SK-N-SH treated with all-trans-retinoic acid at 6 μM for 48 hours (cell line): Measurements from ENCODE around the gene UBR3.

ENCODE experiments used
- ARNTL ChIP-seq: fragments of 450-650 bp; formaldehyde crosslinking; IDR thresholded peaks from 2 replicates; pipeline ENCODE4 v1.5.0; 2020; ENCODE audit warnings: low read depth, mild to moderate bottlenecking, moderate library complexity, borderline replicate concordance
- ESRRG ChIP-seq: fragments of 250-450 bp; sonication (Bioruptor Pico); IDR thresholded peaks from 2 replicates; pipeline ENCODE4 v1.6.1; 2021; ENCODE audit warnings: mild to moderate bottlenecking
- PPARA ChIP-seq: fragments of 250-450 bp; sonication (Bioruptor Pico); IDR thresholded peaks from 2 replicates; pipeline ENCODE4 v1.5.0; 2020; ENCODE audit warnings: mild to moderate bottlenecking, borderline replicate concordance
- RARB ChIP-seq: fragments of 250-450 bp; sonication (Bioruptor Pico); IDR thresholded peaks from 2 replicates; pipeline ENCODE4 v1.8.0; 2021; ENCODE audit warnings: mild to moderate bottlenecking, moderate library complexity
- TCF4 ChIP-seq: fragments of 250-450 bp; sonication (Bioruptor Pico); IDR thresholded peaks from 2 replicates; pipeline ENCODE4 v1.8.0; 2021; ENCODE audit warnings: mild to moderate bottlenecking, moderate library complexity, borderline replicate concordance
- ZFP30 ChIP-seq: fragments of 450-650 bp; formaldehyde crosslinking; IDR thresholded peaks from 2 replicates; pipeline ENCODE4 v1.5.0; 2022; ENCODE audit warnings: mild to moderate bottlenecking, moderate library complexity
- ZNF565 ChIP-seq: fragments of 450-650 bp; formaldehyde crosslinking; conservative IDR thresholded peaks from 2 replicates; pipeline ENCODE4 v1.5.0; 2020; ENCODE audit warnings: low read depth, mild to moderate bottlenecking, moderate library complexity
- ZNF70 ChIP-seq: fragments of 450-650 bp; formaldehyde crosslinking; IDR thresholded peaks from 2 replicates; pipeline ENCODE4 v1.5.0; 2020; ENCODE audit warnings: mild to moderate bottlenecking, moderate library complexity
- ZNF8 ChIP-seq: fragments of 450-650 bp; formaldehyde crosslinking; IDR thresholded peaks from 2 replicates; pipeline ENCODE4 v1.5.0; 2020; ENCODE audit warnings: mild to moderate bottlenecking, moderate library complexity
- TF ChIP-seq, protein P1 (sequence below): fragments of 250-450 bp; sonication (Bioruptor Pico); IDR thresholded peaks from 2 replicates; pipeline ENCODE4 v1.8.0; 2020; ENCODE audit warnings: mild to moderate bottlenecking, moderate library complexity, borderline replicate concordance

DNA sequence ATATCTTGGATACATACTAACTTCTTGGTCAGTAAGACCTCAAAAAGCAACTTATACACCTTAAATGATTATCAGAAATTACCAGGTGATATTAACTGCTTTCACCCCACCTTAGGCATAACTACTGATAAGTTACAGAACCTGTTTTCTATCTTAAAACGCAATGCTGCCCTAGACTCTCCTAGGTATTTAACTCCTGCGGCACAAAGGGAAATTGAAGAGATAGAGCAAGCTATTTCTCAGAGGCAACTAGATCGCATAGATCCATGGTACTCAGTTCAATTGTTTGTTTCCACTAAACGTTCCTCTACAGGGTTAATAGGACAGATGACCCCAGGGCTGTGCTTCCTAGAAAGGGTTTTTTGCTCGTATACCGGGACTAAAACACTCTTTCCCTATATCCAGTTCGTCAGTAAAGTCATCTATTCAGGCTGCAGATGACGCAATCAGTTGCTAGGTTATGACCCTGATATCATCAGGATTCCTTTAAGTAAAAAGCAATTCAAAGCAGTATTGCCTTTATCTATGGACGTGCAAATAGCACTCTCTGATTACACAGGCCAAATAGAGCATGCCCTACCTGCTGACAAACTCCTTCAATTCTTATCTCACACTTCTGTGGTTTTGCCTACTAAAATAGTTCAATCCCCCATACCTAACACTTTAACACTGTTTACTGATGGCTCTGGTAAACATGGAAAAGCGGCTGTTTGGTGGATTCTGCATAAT, 288.4 kb downstream of the UBR3 start:
- TF ChIP-seq, protein P1, sequence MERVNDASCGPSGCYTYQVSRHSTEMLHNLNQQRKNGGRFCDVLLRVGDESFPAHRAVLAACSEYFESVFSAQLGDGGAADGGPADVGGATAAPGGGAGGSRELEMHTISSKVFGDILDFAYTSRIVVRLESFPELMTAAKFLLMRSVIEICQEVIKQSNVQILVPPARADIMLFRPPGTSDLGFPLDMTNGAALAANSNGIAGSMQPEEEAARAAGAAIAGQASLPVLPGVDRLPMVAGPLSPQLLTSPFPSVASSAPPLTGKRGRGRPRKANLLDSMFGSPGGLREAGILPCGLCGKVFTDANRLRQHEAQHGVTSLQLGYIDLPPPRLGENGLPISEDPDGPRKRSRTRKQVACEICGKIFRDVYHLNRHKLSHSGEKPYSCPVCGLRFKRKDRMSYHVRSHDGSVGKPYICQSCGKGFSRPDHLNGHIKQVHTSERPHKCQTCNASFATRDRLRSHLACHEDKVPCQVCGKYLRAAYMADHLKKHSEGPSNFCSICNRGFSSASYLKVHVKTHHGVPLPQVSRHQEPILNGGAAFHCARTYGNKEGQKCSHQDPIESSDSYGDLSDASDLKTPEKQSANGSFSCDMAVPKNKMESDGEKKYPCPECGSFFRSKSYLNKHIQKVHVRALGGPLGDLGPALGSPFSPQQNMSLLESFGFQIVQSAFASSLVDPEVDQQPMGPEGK (CRISPR knock-in tag): no peak
- TF ChIP-seq ZNF565 (CRISPR knock-in tag) (no peak), PPARA (CRISPR knock-in tag) (no peak), ESRRG (CRISPR knock-in tag) (no peak), TCF4 (no peak), RARB (CRISPR knock-in tag) (no peak), ARNTL (no peak), ZFP30 (CRISPR knock-in tag) (no peak), ZNF70 (CRISPR knock-in tag) (no peak), ZNF8 (CRISPR knock-in tag) (no peak)
